IMR-90 (cell line): ENCODE measurements around the gene ENO2.

ENCODE experiments used
- BHLHE40 ChIP-seq: fragments of 150-350 bp; IDR thresholded peaks from 2 replicates; pipeline ENCODE4 v1.6.1; 2016; ENCODE audit warnings: mild to moderate bottlenecking, low read depth, low read length
- CEBPB ChIP-seq: IDR thresholded peaks from 2 replicates; pipeline ENCODE4 v1.6.1; 2012; ENCODE audit warnings: low read depth, low read length, improper control_type of control experiment
- CHD1 ChIP-seq: IDR thresholded peaks from 2 replicates; pipeline ENCODE4 v1.6.1; 2012; ENCODE audit warnings: low read depth, low read length, improper control_type of control experiment
- CTCF ChIP-seq: conservative IDR thresholded peaks from 2 replicates; pipeline ENCODE4 v1.5.1; 2012; ENCODE audit warnings: mild to moderate bottlenecking, low read depth, low read length, improper control_type of control experiment
- ELK1 ChIP-seq: fragments of 150-350 bp; IDR thresholded peaks from 2 replicates; pipeline ENCODE4 v1.6.1; 2016; ENCODE audit warnings: low read depth, mild to moderate bottlenecking, low read length, moderate library complexity, borderline replicate concordance
- MXI1 ChIP-seq: IDR thresholded peaks from 2 replicates; pipeline ENCODE4 v1.6.1; 2012; ENCODE audit warnings: low read depth, mild to moderate bottlenecking, low read length, moderate library complexity, borderline replicate concordance
- POLR2A ChIP-seq: IDR thresholded peaks from 2 replicates; pipeline ENCODE4 v1.6.1; 2012; ENCODE audit warnings: mild to moderate bottlenecking, low read depth, low read length
- RAD21 ChIP-seq: IDR thresholded peaks from 2 replicates; pipeline ENCODE4 v1.6.1; 2012; ENCODE audit warnings: low read length, improper control_type of control experiment
- RCOR1 ChIP-seq: IDR thresholded peaks from 2 replicates; pipeline ENCODE4 v1.6.1; 2012; ENCODE audit warnings: mild to moderate bottlenecking, low read length, improper control_type of control experiment; ENCODE audit not compliant: insufficient replicate concordance

- TF ChIP-seq CTCF (peak; percentile 96), MXI1 (no peak), POLR2A (peak; percentile 35; the same call in 1 of the 2 replicates), CEBPB (no peak), RCOR1 (no peak), BHLHE40 (no peak), RAD21 (peak; percentile 62), ELK1 (no peak), CHD1 (no peak)
Observed at GRCh38 chr12:6937481-6938352, 23.3 kb downstream of the ENO2 start.
